Fibroblast of the aortic adventitia (primary cell): ENCODE measurements around the gene ANKRD22. TPM values are rescaled to one million over a fixed set of nuclear protein-coding genes. Genes with fewer than 3 reads are reported as not detected.
"Not testable (repeated sequence)": the region's sequence is repeated elsewhere in the genome, so short reads cannot be mapped to it uniquely, and the experiment has no call there.

ENCODE experiments used
- DNase-seq: peaks from one replicate; pipeline ENCODE4 v3.0.0-alpha.2; 2010; ENCODE audit warnings: low read depth
- H3K4me3 ChIP-seq: 2 replicates; pipeline ENCODE4 v1.5.1; 2011; ENCODE audit warnings: low read depth, mild to moderate bottlenecking, control low read depth, low read length, moderate library complexity
- total RNA-seq: library from RNA; depleted of rRNA; stranded (reverse); fragments of >200 nt; gene quantifications from 2 replicates; pipeline ENCODE4 v1.2.3, GENCODE V29; 2012; ENCODE audit warnings: low replicate concordance
- TF ChIP-seq, protein P1 (sequence below): IDR thresholded peaks from 2 replicates; pipeline ENCODE4 v1.5.1; 2011; ENCODE audit warnings: mild to moderate bottlenecking, low read length, control low read depth, inconsistent platforms; ENCODE audit not compliant: insufficient read depth

ANKRD22 gene
- total RNA-seq, 1 donor: 0.09 TPM

DNA sequence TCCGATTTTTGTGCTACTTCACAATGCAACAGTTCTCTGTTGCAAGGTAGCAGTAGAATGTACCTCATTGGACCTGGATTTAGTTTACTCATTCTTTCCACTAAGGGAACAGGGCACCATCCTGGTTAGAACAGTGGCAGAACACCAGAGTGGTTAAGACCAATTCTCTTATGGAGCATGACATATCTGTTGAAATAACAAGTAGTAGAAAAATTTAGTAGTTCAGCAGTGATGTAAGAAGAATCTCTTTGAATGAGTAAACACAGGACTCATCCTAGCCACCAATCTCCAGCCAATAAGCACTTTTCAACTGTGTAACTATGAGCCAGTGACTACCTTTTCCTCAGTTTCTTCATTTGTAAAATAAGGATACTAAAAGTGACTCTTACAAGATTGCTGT is 2.4 kb downstream of the ANKRD22 start:
- no peak overlapping the region for H3K4me3 ChIP-seq
- TF ChIP-seq, protein P1, sequence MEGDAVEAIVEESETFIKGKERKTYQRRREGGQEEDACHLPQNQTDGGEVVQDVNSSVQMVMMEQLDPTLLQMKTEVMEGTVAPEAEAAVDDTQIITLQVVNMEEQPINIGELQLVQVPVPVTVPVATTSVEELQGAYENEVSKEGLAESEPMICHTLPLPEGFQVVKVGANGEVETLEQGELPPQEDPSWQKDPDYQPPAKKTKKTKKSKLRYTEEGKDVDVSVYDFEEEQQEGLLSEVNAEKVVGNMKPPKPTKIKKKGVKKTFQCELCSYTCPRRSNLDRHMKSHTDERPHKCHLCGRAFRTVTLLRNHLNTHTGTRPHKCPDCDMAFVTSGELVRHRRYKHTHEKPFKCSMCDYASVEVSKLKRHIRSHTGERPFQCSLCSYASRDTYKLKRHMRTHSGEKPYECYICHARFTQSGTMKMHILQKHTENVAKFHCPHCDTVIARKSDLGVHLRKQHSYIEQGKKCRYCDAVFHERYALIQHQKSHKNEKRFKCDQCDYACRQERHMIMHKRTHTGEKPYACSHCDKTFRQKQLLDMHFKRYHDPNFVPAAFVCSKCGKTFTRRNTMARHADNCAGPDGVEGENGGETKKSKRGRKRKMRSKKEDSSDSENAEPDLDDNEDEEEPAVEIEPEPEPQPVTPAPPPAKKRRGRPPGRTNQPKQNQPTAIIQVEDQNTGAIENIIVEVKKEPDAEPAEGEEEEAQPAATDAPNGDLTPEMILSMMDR: no peak
- DNase-seq: peak; percentile 14

DNA sequence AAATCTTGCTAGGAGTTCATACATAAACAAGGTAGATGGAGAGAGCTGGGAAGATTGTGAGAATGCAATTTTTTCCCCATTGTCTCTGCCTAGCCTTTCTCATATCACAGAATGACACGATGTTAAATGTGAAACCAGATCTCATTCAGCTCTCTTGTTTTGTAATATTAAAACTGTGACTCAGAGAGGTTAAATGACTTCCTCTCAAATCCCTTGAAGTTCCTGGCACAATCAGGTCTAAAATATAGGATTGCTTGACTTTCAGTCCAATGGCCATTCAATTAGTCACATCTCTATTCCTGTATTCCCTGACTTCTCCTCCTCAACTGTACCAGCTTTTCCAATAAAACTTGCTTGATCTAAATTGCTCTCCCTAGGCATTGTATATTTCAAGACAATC is 3.1 kb downstream of the ANKRD22 start:
- no peak overlapping the region for H3K4me3 ChIP-seq
- TF ChIP-seq, protein P1: no peak
- peak; percentile 78 for DNase-seq

DNA sequence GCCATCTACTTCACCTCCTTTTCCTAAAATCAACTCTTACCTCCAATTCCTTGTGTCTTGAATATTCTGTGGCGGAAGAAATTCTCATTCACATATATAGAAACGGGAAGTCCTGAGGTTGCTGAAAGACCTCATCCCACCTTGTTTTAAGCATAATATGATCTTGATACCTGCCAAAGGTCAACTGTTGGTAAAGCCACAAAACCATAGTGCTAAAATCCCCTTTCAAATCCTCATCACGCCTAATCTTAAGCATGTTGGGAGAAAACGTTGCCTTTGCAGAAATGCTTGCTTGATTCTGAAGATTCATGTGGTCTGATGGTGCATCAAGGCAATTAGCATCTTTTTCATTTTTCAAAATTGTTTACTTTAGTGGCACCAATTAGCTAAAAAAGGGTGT is 8.5 kb downstream of the ANKRD22 start:
- no peak overlapping the region for H3K4me3 ChIP-seq
- DNase-seq: no peak
- TF ChIP-seq, protein P1: no peak

DNA sequence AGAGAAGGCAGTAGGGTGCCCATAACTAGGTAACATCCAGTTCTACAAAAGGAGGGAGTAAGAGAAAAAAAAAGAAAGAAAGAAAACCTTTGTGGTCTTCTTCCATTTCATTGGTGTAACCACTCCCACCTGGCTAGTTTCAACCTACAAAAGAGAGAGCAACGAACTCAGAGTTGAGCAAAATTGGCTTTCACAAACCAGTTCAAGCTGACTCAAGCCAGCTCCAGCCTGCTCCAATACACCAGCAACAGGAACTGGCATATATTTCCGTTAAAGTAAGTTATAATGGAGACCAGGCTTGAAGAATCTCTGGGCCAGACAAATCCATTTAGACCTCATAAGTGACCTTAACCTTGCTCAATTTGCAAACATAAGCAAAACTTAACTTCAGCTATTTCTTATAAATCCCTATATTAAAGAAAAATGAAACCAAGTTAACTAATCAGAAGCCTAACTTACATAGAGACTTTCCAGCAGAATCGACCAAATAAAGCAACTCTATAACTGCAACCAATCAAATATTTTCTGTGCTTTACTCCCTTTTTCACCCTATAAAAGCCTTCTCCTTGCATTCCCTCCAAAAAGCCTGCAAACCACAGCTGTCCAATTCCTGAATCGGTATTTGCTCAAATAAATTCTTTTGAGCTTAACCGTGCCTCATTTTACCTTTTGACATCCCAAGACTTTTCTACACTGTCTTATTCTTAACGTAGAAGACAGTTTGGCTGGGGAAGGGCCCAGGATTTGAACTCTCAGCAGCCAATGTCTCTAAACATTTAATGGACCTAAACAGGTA is 10.1 kb downstream of the ANKRD22 start:
- DNase-seq: no peak
- TF ChIP-seq, protein P1: no peak
- no peak overlapping the region for H3K4me3 ChIP-seq

DNA sequence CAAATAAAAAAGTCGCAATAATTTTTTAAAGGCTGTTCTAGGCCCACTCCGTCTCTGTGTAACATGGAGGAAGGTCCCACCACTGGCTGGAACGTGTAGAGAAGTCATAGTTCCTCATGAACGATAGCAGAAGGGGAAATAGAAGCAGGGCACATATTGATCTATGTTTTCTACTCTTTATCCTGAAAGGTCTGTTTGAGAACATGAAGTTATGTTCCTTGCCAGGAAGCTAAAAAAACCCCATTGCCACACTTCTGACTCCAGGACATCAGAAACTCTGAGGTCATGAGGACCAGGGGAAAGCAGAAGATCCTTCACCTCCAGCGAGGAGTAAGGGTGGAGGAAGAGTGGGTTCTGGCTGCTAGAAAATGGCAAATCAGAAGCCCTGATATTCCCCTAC is 10.8 kb downstream of the ANKRD22 start:
- no peak overlapping the region for H3K4me3 ChIP-seq
- TF ChIP-seq, protein P1: no peak
- DNase-seq: no peak

DNA sequence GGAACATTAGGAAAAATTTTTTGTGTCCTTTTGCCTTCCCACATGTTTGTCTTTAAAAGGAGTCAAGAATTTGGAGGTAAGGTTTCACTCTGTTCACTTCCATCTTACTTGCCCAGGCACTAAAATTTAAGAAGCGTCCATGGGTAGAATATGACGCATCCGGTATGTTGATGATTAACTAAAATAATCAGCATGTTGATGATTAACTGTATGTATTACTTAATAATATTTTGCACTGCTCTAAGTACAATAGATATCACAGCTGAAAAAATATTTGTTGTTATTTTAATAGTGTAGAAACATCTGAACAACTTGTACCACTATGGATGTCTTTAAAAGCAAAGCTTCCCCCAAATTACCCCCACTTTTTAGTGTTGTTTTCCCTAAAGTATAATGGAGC is 11.5 kb downstream of the ANKRD22 start:
- H3K4me3 ChIP-seq: no peak overlapping the region
- TF ChIP-seq, protein P1: no peak
- DNase-seq: no peak

DNA sequence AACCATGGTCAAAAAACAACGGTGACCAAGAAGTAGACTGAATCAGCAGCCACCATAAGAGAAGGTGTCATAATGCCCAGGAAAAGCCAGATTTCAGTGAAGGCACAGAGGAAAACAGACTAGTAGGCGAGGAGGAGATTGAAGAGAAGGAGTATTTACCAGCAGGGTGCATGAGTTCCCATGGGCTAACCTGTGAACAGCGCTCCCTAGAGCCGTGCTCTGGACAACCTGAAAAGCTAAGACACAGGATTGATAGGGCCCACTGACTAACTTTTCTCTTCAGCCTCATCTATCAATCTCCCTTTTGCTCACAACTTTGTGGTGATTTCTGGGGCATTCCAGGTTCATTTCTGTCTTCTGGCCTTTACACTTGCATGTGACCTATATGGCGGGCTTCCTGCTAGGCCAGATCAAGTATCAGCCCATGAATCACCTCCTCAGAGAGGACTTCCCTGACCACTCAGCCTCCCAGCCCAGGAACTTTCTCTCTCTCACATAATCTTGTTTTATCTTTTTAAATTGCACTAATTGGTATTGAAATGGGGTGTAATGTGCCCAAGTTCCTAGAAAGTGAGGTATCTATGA is 12.8 kb downstream of the ANKRD22 start:
- DNase-seq: no peak
- no peak overlapping the region for H3K4me3 ChIP-seq
- TF ChIP-seq, protein P1: no peak

DNA sequence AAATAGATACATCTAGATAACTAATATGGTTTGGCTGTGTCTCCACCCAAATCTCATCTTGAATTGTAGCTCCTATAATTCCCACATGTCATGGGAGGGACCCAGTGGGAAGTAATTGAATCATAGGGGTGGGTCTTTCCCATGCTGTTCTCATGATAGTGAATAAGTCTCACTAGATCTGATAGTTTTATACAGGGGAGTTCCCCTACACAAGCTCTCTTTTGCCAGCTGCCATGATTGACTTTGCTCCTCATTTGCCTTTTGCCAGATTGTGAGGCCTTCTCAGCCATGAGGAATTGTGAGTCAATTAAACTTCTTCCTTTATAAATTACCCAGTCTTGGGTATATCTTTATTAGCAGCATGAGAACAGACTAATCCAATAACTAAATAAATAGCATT is 14.0 kb downstream of the ANKRD22 start:
- peak; percentile 19 for DNase-seq
- H3K4me3 ChIP-seq: not testable (repeated sequence)
